ENCODE results near the gene RILPL2. TPM values are rescaled to one million over a fixed set of nuclear protein-coding genes. Genes with fewer than 3 reads are reported as not detected.
"Not testable (repeated sequence)": the region's sequence is repeated elsewhere in the genome, so short reads cannot be mapped to it uniquely, and the experiment has no call there.

The RILPL2 gene
- total RNA-seq, 2 experiments from 2014 or later = 3.4 to 6.8 TPM

DNA sequence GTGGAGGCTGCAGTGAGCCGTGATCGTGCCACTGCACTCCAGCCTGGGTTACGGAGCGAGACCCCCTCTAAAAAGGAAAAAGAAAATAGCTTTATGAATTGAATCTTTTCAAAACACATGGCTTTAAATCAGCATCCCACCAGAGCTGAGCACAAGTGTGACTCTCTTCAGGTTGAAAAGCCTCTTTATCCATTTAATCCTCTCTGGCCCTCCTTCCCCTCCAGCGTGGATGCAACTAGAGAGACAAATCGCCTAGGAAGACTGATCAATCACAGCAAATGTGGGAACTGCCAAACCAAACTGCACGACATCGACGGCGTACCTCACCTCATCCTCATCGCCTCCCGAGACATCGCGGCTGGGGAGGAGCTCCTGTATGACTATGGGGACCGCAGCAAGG lies 29.2 kb downstream of the RILPL2 start:
- H4K20me1 ChIP-seq (ENCODE audit: insufficient read depth, low read length); H3K9me2 ChIP-seq (ENCODE audit: insufficient read depth, low read length); H2AFZ ChIP-seq (ENCODE audit: low read length); DNase-seq (ENCODE audit: low spot score); H3K27ac ChIP-seq (ENCODE audit: low read depth, low read length, poor library complexity, severe bottlenecking); H3K79me2 ChIP-seq (ENCODE audit: insufficient read depth, low read depth, low read length); intact Hi-C loops (cut with micrococcal nuclease; ENCODE audit: unreplicated experiment); H3K9me3 ChIP-seq (ENCODE audit: low read length); H3K4me3 ChIP-seq (ENCODE audit: low read depth, low read length, poor library complexity, severe bottlenecking); H3K4me2 ChIP-seq (ENCODE audit: low read length); H3K4me1 ChIP-seq (ENCODE audit: insufficient read depth, low read length, poor library complexity, severe bottlenecking); CTCF ChIA-PET (ENCODE audit: unreplicated experiment); BruUV-seq (replicated peaks): not testable (repeated sequence)
- POLR2A ChIA-PET = interaction anchor here (1.2 kb wide), 1 partner anchor 16 kb away, joined by 3 read pairs; no protein-coding TSS in a partner anchor
- H3K36me3 ChIP-seq (ENCODE audit: insufficient read depth, low read length) = peaks cover 76% of the 10 kb centered on the region

DNA sequence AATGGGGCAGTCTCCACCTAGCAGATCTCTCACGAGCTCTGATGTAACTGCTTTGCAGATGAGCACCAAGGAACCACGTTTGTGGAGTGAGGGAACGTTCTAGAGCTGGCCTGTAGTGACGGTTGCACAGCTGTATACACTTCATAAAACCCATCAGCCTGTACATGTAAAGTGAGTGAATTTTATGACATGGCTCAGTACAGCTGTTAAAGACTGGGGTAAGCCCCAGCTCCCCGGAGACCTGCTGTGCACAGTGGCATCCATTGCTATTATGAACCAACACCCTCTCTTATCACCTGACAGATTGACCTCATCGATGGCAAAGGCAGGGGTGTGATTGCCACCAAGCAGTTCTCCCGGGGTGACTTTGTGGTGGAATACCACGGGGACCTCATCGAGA lies 31.9 kb downstream of the RILPL2 start:
- no peaks in the 10 kb centered on the region for H3K9me3 ChIP-seq (ENCODE audit: low read length)
- TF ChIP-seq CTCF (conservative IDR thresholded peaks at IDR 0.05; ENCODE audit: low read length) (no peak), EZH2phosphoT487 (IDR thresholded peaks at IDR 0.05; ENCODE audit: borderline replicate concordance, low read depth, low read length) (no peak)
- POLR2A ChIA-PET = interaction anchor here (1.8 kb wide), 1 partner anchor 8 kb away, joined by 4 read pairs; no protein-coding TSS in a partner anchor
- H3K4me1 ChIP-seq (ENCODE audit: insufficient read depth, low read length, poor library complexity, severe bottlenecking) = peaks cover 4% of the 10 kb centered on the region
- no peak overlapping the region for H3K4me3 ChIP-seq (ENCODE audit: low read depth, low read length, poor library complexity, severe bottlenecking)
- no peak overlapping the region for H2AFZ ChIP-seq (ENCODE audit: low read length)
- H3K27ac ChIP-seq (ENCODE audit: low read depth, low read length, poor library complexity, severe bottlenecking) = no peak overlapping the region
- H4K20me1 ChIP-seq (ENCODE audit: insufficient read depth, low read length) = no peaks in the 10 kb centered on the region
- intact Hi-C loops (cut with micrococcal nuclease; ENCODE audit: unreplicated experiment) = no loop called here
- no peaks in the 10 kb centered on the region for H3K9me2 ChIP-seq (ENCODE audit: insufficient read depth, low read length)
- H3K36me3 ChIP-seq (ENCODE audit: insufficient read depth, low read length) = peaks cover 87% of the 10 kb centered on the region
- no peak overlapping the region for H3K4me2 ChIP-seq (ENCODE audit: low read length)
- H3K79me2 ChIP-seq (ENCODE audit: insufficient read depth, low read depth, low read length) = peaks cover 9% of the 10 kb centered on the region; the same call in 1 of the 2 replicates
- BruUV-seq (replicated peaks) = no TSS peak
- CTCF ChIA-PET (ENCODE audit: unreplicated experiment) = no interaction called here
- no peak for DNase-seq (ENCODE audit: low spot score)

DNA sequence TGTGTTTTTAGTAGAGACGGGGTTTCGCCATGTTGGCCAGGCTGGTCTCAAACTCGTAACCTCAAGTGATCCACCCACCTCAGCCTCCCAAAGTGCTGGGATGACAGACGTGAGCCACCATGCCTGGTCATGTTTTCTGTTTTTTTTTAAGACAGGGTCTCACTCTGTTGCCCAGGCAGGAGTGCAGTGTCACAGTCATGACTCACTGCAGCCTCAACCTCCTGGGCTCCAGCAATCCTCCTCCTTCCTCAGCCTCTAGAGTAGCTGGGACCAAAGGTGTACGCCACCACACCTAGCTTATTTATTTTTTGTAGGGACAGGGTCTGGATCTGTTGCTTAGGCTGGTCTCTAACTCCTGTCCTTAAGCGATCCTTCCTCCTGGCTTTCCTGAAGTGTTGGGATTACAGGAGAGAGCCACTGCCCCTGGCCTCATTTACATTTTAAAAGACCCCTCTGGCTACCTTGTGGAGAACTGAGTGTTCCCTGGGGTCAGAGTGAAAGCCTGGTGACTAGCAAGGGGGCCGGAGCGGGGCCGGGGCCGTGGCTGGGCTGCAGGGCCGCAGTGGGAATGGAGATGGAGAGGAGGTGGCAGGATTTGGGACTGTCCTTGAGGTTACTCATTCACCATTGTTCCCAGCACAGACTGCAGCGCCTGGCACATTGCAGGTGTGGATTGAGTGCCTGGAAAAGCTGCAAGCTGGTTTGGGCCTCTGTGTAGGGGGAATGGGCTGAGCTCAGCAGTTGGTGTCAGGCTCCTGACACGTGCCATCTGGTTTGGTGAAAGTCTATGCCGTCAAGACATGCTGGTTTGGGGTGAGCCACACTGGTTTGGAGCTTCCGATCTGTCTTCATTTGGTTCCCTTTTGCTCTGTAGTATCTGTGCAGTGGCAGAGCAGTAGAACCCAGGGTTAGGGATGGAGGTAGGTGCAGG lies 34.5 kb downstream of the RILPL2 start:
- Histone ChIP-seq H3K4me2 (ENCODE audit: low read length) (no peak overlapping the region), H3K79me2 (ENCODE audit: insufficient read depth, low read depth, low read length) (peaks cover 9% of the 10 kb centered on the region; the same call in 1 of the 2 replicates), H3K9me2 (ENCODE audit: insufficient read depth, low read length) (no peaks in the 10 kb centered on the region), H3K4me3 (ENCODE audit: low read depth, low read length, poor library complexity, severe bottlenecking) (no peak overlapping the region), H2AFZ (ENCODE audit: low read length) (no peak overlapping the region), H3K9me3 (ENCODE audit: low read length) (no peaks in the 10 kb centered on the region), H3K4me1 (ENCODE audit: insufficient read depth, low read length, poor library complexity, severe bottlenecking) (no peaks in the 10 kb centered on the region), H4K20me1 (ENCODE audit: insufficient read depth, low read length) (no peaks in the 10 kb centered on the region), H3K27ac (ENCODE audit: low read depth, low read length, poor library complexity, severe bottlenecking) (no peak overlapping the region), H3K36me3 (ENCODE audit: insufficient read depth, low read length) (peaks cover 93% of the 10 kb centered on the region)
- DNase-seq (ENCODE audit: low spot score) = no peak
- TF ChIP-seq EZH2phosphoT487 (IDR thresholded peaks at IDR 0.05; ENCODE audit: borderline replicate concordance, low read depth, low read length) (no peak), CTCF (conservative IDR thresholded peaks at IDR 0.05; ENCODE audit: low read length) (no peak)
- intact Hi-C loops (cut with micrococcal nuclease; ENCODE audit: unreplicated experiment) = no loop called here
- BruUV-seq (replicated peaks) = no TSS peak
- ChIA-PET CTCF (ENCODE audit: unreplicated experiment) (no interaction called here), POLR2A (no interaction called here)
